ENCODE results near the gene GRPEL2. TPM values are rescaled to one million over a fixed set of nuclear protein-coding genes. Genes with fewer than 3 reads are reported as not detected.

The GRPEL2 gene
- total and polyA plus RNA-seq, 2 donors (not counting 3 experiments of a cell fraction or from before 2014, with no cell fraction given), result 7.6 to 32.5 TPM

DNA sequence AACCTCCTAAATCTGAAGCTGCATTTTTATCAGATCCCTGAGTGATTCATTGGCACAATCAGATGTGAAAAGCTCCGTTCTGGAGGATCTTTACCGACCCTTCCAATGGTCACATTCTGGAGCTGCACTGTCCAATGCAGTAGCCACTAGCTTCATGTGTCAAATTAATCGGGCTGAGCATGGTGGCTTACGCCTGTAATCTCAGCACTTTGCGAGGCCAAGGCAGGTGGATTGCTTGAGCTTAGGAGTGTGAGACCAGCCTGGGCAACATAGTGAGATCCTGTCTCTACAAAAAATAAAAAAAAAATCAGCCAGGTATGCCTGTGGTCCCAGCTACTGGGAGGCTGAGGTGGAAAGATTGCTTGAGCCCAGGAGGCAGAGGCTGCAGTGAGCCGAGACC lies 30.1 kb downstream of the GRPEL2 start:
- Histone ChIP-seq H3K79me2 (ENCODE audit: control insufficient read depth, insufficient read depth, low read length) (no peaks in the 10 kb centered on the region), H2AFZ (ENCODE audit: low read depth, low read length) (no peak overlapping the region), H3K9me1 (replicated peaks; ENCODE audit: control insufficient read depth, extremely low read depth, insufficient read depth, low read length) (no peaks in the 10 kb centered on the region), H3K9me3 (replicated peaks; ENCODE audit: control insufficient read depth, insufficient read depth, low read length) (no peaks in the 10 kb centered on the region), H3K4me1 (ENCODE audit: control insufficient read depth, extremely low read depth, insufficient read depth, low read length) (no peaks in the 10 kb centered on the region), H3K27me3 (ENCODE audit: control insufficient read depth in 2 of 2, insufficient read depth in 2 of 2, low read length in 2 of 2) (no peaks in the 10 kb centered on the region), H3K27ac (ENCODE audit: insufficient read depth, low read depth, low read length) (no peak overlapping the region), H3K9ac (replicated peaks; ENCODE audit: extremely low read depth, insufficient read depth, low read length) (no peak overlapping the region), H3K4me3 (replicated peaks in 1 of 3; ENCODE audit: insufficient read depth in 1 of 3, low read depth in 1 of 3, low read length in 3 of 3) (no peak overlapping the region), H3K4me2 (ENCODE audit: insufficient read depth, low read length) (no peak overlapping the region), H3K36me3 (ENCODE audit: control insufficient read depth in 2 of 2, extremely low read depth in 1 of 2, insufficient read depth in 2 of 2, low read length in 2 of 2) (no peaks in the 10 kb centered on the region), H4K20me1 (replicated peaks; ENCODE audit: control insufficient read depth, extremely low read depth, insufficient read depth, low read length) (no peaks in the 10 kb centered on the region)
- TF ChIP-seq POLR2AphosphoS5 (IDR thresholded peaks at IDR 0.05; ENCODE audit: insufficient read depth, low read depth, low read length) (no peak), MYC (IDR thresholded peaks at IDR 0.05; ENCODE audit: low read depth, low read length) (no peak), GATA2 (IDR thresholded peaks at IDR 0.05; ENCODE audit: insufficient read depth, insufficient read length, low read depth, low read length) (no peak), FOS (IDR thresholded peaks at IDR 0.05; ENCODE audit: borderline replicate concordance, insufficient read depth, low read length) (no peak), EZH2 (IDR thresholded peaks at IDR 0.05; ENCODE audit: borderline replicate concordance, low read depth, low read length, severe bottlenecking) (no peak), POLR2A (IDR thresholded peaks at IDR 0.05; ENCODE audit: low read depth, low read length) (no peak), JUN (IDR thresholded peaks at IDR 0.05; ENCODE audit: borderline replicate concordance, insufficient read depth, insufficient read length, low read depth) (no peak)
- TF ChIP-seq, protein P1, sequence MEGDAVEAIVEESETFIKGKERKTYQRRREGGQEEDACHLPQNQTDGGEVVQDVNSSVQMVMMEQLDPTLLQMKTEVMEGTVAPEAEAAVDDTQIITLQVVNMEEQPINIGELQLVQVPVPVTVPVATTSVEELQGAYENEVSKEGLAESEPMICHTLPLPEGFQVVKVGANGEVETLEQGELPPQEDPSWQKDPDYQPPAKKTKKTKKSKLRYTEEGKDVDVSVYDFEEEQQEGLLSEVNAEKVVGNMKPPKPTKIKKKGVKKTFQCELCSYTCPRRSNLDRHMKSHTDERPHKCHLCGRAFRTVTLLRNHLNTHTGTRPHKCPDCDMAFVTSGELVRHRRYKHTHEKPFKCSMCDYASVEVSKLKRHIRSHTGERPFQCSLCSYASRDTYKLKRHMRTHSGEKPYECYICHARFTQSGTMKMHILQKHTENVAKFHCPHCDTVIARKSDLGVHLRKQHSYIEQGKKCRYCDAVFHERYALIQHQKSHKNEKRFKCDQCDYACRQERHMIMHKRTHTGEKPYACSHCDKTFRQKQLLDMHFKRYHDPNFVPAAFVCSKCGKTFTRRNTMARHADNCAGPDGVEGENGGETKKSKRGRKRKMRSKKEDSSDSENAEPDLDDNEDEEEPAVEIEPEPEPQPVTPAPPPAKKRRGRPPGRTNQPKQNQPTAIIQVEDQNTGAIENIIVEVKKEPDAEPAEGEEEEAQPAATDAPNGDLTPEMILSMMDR (IDR thresholded peaks at IDR 0.05; ENCODE audit: extremely low read depth in 1 of 2, insufficient read depth in 1 of 2, low read depth in 1 of 2, low read length in 2 of 2), result no peak
- TF ChIP-seq, protein P2, sequence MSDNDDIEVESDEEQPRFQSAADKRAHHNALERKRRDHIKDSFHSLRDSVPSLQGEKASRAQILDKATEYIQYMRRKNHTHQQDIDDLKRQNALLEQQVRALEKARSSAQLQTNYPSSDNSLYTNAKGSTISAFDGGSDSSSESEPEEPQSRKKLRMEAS (IDR thresholded peaks at IDR 0.05; ENCODE audit: insufficient read depth, insufficient read length), result no peak
- BruUV-seq (replicated peaks), result no TSS peak
- intact Hi-C loops (cut with micrococcal nuclease) (no loop called here), dilution Hi-C loops (cut with MboI; ENCODE audit: extremely low pct_ligation_motif_present, low sequenced_read_pairs) (no loop called here)
- ChIA-PET CTCF (interaction anchor here (0.7 to 1.3 kb wide), 8 partner anchors 8 to 244 kb away, joined by 3 to 5 read pairs (median 4); no protein-coding TSS in a partner anchor), POLR2A (interaction anchor here (1.5 kb wide), 1 partner anchor 189 kb away, joined by 3 read pairs; no protein-coding TSS in a partner anchor)
- DNase-seq (ENCODE audit: low read depth, low spot score) (no peak), FAIRE-seq (no peak)
